KMS-11 (cell line): ENCODE measurements around the gene CTAGE1.

Experiments used
- H2AFZ ChIP-seq: fragments of 200-600 bp; sonication (generic); 2 replicates; pipeline ENCODE4 v1.6.1; 2016; ENCODE audit warnings: antibody characterized with exemption, mixed run types, low read depth
- H3K27ac ChIP-seq: fragments of 200-600 bp; sonication (generic); 2 replicates; pipeline ENCODE4 v1.6.1; 2016; ENCODE audit warnings: mild to moderate bottlenecking, mixed run types
- H3K27me3 ChIP-seq: fragments of 200-600 bp; sonication (generic); 2 replicates; pipeline ENCODE4 v1.6.1; 2017; ENCODE audit warnings: mild to moderate bottlenecking, low read depth, mixed run types, moderate library complexity; ENCODE audit not compliant: insufficient read depth
- H3K36me3 ChIP-seq: fragments of 200-600 bp; sonication (generic); 2 replicates; pipeline ENCODE4 v1.6.1; 2017; ENCODE audit warnings: mild to moderate bottlenecking, mixed run types; ENCODE audit not compliant: insufficient read depth
- H3K4me1 ChIP-seq: fragments of 200-600 bp; sonication (generic); 2 replicates; pipeline ENCODE4 v1.6.1; 2016; ENCODE audit warnings: mild to moderate bottlenecking, low read depth, mixed run types; ENCODE audit not compliant: poor library complexity, severe bottlenecking
- H3K4me2 ChIP-seq: fragments of 200-600 bp; sonication (generic); 2 replicates; pipeline ENCODE4 v1.7.0; 2016; ENCODE audit warnings: mild to moderate bottlenecking, mixed run types
- H3K4me3 ChIP-seq: fragments of 200-600 bp; sonication (generic); IDR thresholded peaks from 2 replicates; pipeline ENCODE4 v1.6.1; 2017; ENCODE audit warnings: low read depth, low read length, mixed read lengths; ENCODE audit not compliant: insufficient read depth
- H3K79me2 ChIP-seq: fragments of 200-600 bp; sonication (generic); 2 replicates; pipeline ENCODE4 v1.6.1; 2016; ENCODE audit warnings: low read depth, mixed run types; ENCODE audit not compliant: insufficient read depth
- H3K9ac ChIP-seq: fragments of 200-600 bp; sonication (generic); 2 replicates; pipeline ENCODE4 v1.6.1; 2016; ENCODE audit warnings: mild to moderate bottlenecking, mixed run types
- H4K20me1 ChIP-seq: fragments of 200-600 bp; sonication (generic); 2 replicates; pipeline ENCODE4 v1.6.1; 2016; ENCODE audit warnings: mild to moderate bottlenecking, mixed run types; ENCODE audit not compliant: insufficient read depth
- CTCF ChIP-seq: fragments of 200-600 bp; sonication (generic); conservative IDR thresholded peaks from 2 replicates; pipeline ENCODE4 v1.6.1; 2017; ENCODE audit warnings: low read depth, mild to moderate bottlenecking, antibody characterized with exemption, low read length, moderate library complexity, mixed read lengths

Gene CTAGE1

GRCh38 chr18:22363867-22364463 is 53.8 kb downstream of the CTAGE1 start:
- H4K20me1 ChIP-seq, result no peaks in the 10 kb centered on the region

More at GRCh38 chr18:22363867-22364463, 53.8 kb downstream of the CTAGE1 start:
- no peaks in the 10 kb centered on the region for H3K79me2 ChIP-seq
- no peak overlapping the region for H3K27ac ChIP-seq
- no peaks in the 10 kb centered on the region for H3K27me3 ChIP-seq
- H2AFZ ChIP-seq, result no peak overlapping the region
- no peaks in the 10 kb centered on the region for H3K4me1 ChIP-seq
- H3K9ac ChIP-seq, result no peak overlapping the region
- no peak overlapping the region for H3K4me3 ChIP-seq
- no peak for TF ChIP-seq CTCF
- H3K4me2 ChIP-seq, result no peak overlapping the region
- no peaks in the 10 kb centered on the region for H3K36me3 ChIP-seq
